MM.1S (cell line): Measurements from ENCODE around the gene OR13H1.
"Not testable (repeated sequence)": the region's sequence is repeated elsewhere in the genome, so short reads cannot be mapped to it uniquely, and the experiment has no call there.

Experiments used
- DNase-seq: peaks from one replicate; pipeline ENCODE4 v3.0.0-alpha.2; 2015
- H2AFZ ChIP-seq: fragments of 300-600 bp; sonication (generic); 2 replicates; pipeline ENCODE4 v1.6.0; 2016; ENCODE audit warnings: antibody characterized with exemption, low read length
- H3F3A ChIP-seq: fragments of 300-600 bp; sonication (generic); 2 replicates; pipeline ENCODE4 v1.6.1; 2016; ENCODE audit warnings: mild to moderate bottlenecking, antibody characterized with exemption, low read length, moderate library complexity, mixed read lengths; ENCODE audit not compliant: insufficient read depth
- H3K27ac ChIP-seq: fragments of 300-600 bp; sonication (generic); 2 replicates; pipeline ENCODE4 v1.5.1; 2016; ENCODE audit warnings: mild to moderate bottlenecking, low read length
- H3K27me3 ChIP-seq: fragments of 300-600 bp; sonication (generic); replicated peaks from 2 replicates; pipeline ENCODE4 v1.6.0; 2016; ENCODE audit warnings: low read length; ENCODE audit not compliant: insufficient read depth
- H3K36me3 ChIP-seq: fragments of 300-600 bp; sonication (generic); replicated peaks from 2 replicates; pipeline ENCODE4 v1.6.1; 2016; ENCODE audit warnings: mild to moderate bottlenecking, low read length, mixed read lengths; ENCODE audit not compliant: insufficient read depth
- H3K4me1 ChIP-seq: fragments of 300-600 bp; sonication (generic); 2 replicates; pipeline ENCODE4 v1.6.1; 2016; ENCODE audit warnings: low read length, mixed read lengths
- H3K4me2 ChIP-seq: fragments of 300-600 bp; sonication (generic); 2 replicates; pipeline ENCODE4 v1.6.0; 2016; ENCODE audit warnings: low read depth, low read length
- H3K4me3 ChIP-seq: fragments of 300-600 bp; sonication (generic); 2 replicates; pipeline ENCODE4 v1.5.1; 2016; ENCODE audit warnings: low read length, mixed read lengths
- H3K79me2 ChIP-seq: fragments of 300-600 bp; sonication (generic); 2 replicates; pipeline ENCODE4 v1.6.1; 2016; ENCODE audit warnings: mixed run types, low read length, mixed read lengths
- H3K9ac ChIP-seq: fragments of 300-600 bp; sonication (generic); 2 replicates; pipeline ENCODE4 v1.6.1; 2016; ENCODE audit warnings: low read length, mixed read lengths
- H3K9me2 ChIP-seq: fragments of 300-600 bp; sonication (generic); replicated peaks from 2 replicates; pipeline ENCODE4 v1.6.1; 2016; ENCODE audit warnings: mild to moderate bottlenecking, low read length, mixed read lengths; ENCODE audit not compliant: insufficient read depth
- H3K9me3 ChIP-seq: fragments of 300-600 bp; sonication (generic); replicated peaks from 2 replicates; pipeline ENCODE4 v1.6.1; 2016; ENCODE audit warnings: mild to moderate bottlenecking, low read length, mixed read lengths; ENCODE audit not compliant: insufficient read depth
- H4K20me1 ChIP-seq: fragments of 300-600 bp; sonication (generic); 2 replicates; pipeline ENCODE4 v1.6.1; 2016; ENCODE audit warnings: mild to moderate bottlenecking, low read length, moderate library complexity, mixed read lengths; ENCODE audit not compliant: insufficient read depth
- CTCF ChIP-seq: fragments of 300-600 bp; sonication (generic); IDR thresholded peaks from 2 replicates; pipeline ENCODE4 v1.5.1; 2016; ENCODE audit warnings: antibody characterized with exemption, low read length, mixed read lengths
- EZH2 ChIP-seq: fragments of 300-600 bp; sonication (generic); optimal IDR thresholded peaks from 2 replicates; pipeline ENCODE3; 2017; ENCODE audit warnings: low read depth, mild to moderate bottlenecking, antibody characterized with exemption, low read length, mixed read lengths
- EZH2phosphoT487 ChIP-seq: fragments of 300-600 bp; sonication (generic); IDR thresholded peaks from 2 replicates; pipeline ENCODE4 v1.6.1; 2018; ENCODE audit warnings: antibody characterized with exemption, low read length

Gene OR13H1

GRCh38 chrX:131544218-131544617 lies 344 bp downstream of the OR13H1 start:
- H3K27ac ChIP-seq, result no peak overlapping the region
- no peaks in the 10 kb centered on the region for H4K20me1 ChIP-seq
- H3F3A ChIP-seq, result no peaks in the 10 kb centered on the region
- no peaks in the 10 kb centered on the region for H3K36me3 ChIP-seq
- H3K79me2 ChIP-seq, result no peaks in the 10 kb centered on the region
- no peaks in the 10 kb centered on the region for H3K27me3 ChIP-seq
- no peak overlapping the region for H2AFZ ChIP-seq
- DNase-seq, result no peak
- no peak for TF ChIP-seq EZH2
- TF ChIP-seq CTCF, result no peak
- no peak for TF ChIP-seq EZH2phosphoT487
- no peak overlapping the region for H3K9ac ChIP-seq
- H3K9me3 ChIP-seq, result no peaks in the 10 kb centered on the region
- no peak overlapping the region for H3K4me3 ChIP-seq
- H3K4me1 ChIP-seq, result no peaks in the 10 kb centered on the region
- no peak overlapping the region for H3K4me2 ChIP-seq
- H3K9me2 ChIP-seq, result no peaks in the 10 kb centered on the region

DNA sequence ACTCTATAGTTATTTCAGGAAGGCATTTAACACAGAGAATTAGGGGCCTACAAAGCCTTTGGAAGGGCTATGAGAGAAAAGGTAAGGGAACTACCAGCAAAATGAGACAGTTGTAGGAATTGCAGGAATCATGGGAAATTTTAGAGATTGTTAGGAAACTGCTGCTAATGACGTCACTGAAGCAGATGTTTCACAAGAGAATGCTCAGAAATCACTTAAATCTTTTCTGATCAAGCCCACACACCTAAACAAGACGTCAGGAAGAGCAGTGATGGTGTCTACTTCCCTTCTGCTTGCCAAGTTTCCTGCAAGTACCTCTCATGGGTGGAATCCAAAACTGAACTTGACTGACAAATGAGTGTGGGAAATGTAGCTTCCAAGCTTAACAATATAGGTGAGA lies 5.1 kb downstream of the OR13H1 start:
- Histone ChIP-seq H3K27ac (no peak overlapping the region), H3K9me3 (no peaks in the 10 kb centered on the region), H2AFZ (no peak overlapping the region), H3K9ac (no peak overlapping the region), H4K20me1 (no peaks in the 10 kb centered on the region), H3K36me3 (no peaks in the 10 kb centered on the region), H3K9me2 (no peaks in the 10 kb centered on the region), H3K79me2 (no peaks in the 10 kb centered on the region), H3F3A (no peaks in the 10 kb centered on the region), H3K4me2 (no peak overlapping the region), H3K4me1 (no peaks in the 10 kb centered on the region), H3K27me3 (no peaks in the 10 kb centered on the region), H3K4me3 (no peak overlapping the region)
- DNase-seq, result no peak
- TF ChIP-seq EZH2 (no peak), CTCF (no peak), EZH2phosphoT487 (no peak)

- not testable (repeated sequence) for H3K4me3 ChIP-seq
Measured at GRCh38 chrX:131552453-131552852, 8.6 kb downstream of the OR13H1 start.

GRCh38 chrX:131558562-131558961 lies 14.7 kb downstream of the OR13H1 start:
- Histone ChIP-seq H3K4me2 (no peak overlapping the region), H3F3A (no peaks in the 10 kb centered on the region), H3K4me1 (no peaks in the 10 kb centered on the region), H3K27ac (no peak overlapping the region), H3K27me3 (no peaks in the 10 kb centered on the region), H3K36me3 (no peaks in the 10 kb centered on the region), H3K4me3 (no peak overlapping the region), H3K9ac (no peak overlapping the region), H3K79me2 (no peaks in the 10 kb centered on the region), H3K9me2 (no peaks in the 10 kb centered on the region), H4K20me1 (no peaks in the 10 kb centered on the region), H2AFZ (no peak overlapping the region), H3K9me3 (no peaks in the 10 kb centered on the region)
- TF ChIP-seq EZH2phosphoT487, result no peak
- TF ChIP-seq CTCF, result no peak
- TF ChIP-seq EZH2, result no peak
- no peak for DNase-seq

More at GRCh38 chrX:131552453-131552852, 8.6 kb downstream of the OR13H1 start:
- H4K20me1 ChIP-seq, H3K36me3 ChIP-seq, H3K9me3 ChIP-seq, H3F3A ChIP-seq, DNase-seq, H3K4me1 ChIP-seq, H2AFZ ChIP-seq, H3K9me2 ChIP-seq, H3K4me2 ChIP-seq, H3K9ac ChIP-seq, H3K27ac ChIP-seq, H3K79me2 ChIP-seq, H3K27me3 ChIP-seq: not testable (repeated sequence)
